ENCODE data around the gene ENTPD1. TPM values are rescaled to one million over a fixed set of nuclear protein-coding genes. Genes with fewer than 3 reads are reported as not detected.

ENTPD1 gene
- total and polyA plus RNA-seq, 3 experiments from 2014 or later = 3.3 to 7.1 (median 6.7) TPM

DNA sequence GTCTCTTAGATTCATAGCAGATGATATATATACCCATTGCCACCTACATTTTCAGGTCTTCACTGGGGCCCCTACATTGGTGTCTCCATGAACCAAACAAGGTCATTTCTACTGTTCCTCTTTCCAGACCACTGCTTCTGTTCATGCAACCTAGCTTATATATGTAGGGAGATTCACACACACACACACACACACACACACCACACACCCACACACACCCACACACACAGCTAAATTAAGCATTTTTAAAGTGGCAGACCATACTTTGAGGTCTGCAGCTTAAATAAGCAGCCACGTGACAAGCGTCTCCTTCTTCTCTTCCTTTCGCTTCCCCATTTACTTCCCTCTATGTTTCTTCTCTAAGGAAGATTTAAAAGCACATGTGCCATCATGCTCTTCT is 81.8 kb downstream of the ENTPD1 start:
- peak overlapping the region in 3 of 8 donors; percentile 11 to 55 (median 32) for H3K27ac Mint-ChIP-seq
- Histone ChIP-seq H3K4me1 (ENCODE audit: insufficient read depth, low read length) (peaks cover 11% of the 10 kb centered on the region), H3K9me3 (ENCODE audit: low read length) (no peaks in the 10 kb centered on the region), H3K36me3 (ENCODE audit: insufficient read depth, low read length) (no peaks in the 10 kb centered on the region), H3K27ac (ENCODE audit: low read depth, low read length) (no peak overlapping the region), H3K27me3 (ENCODE audit: insufficient read depth, low read length, poor library complexity, severe bottlenecking) (no peaks in the 10 kb centered on the region), H3K4me3 (ENCODE audit: low read length) (no peak overlapping the region)
- no peak for DNase-seq
- H3K4me1 Mint-ChIP-seq = peaks cover 26 to 44% (median 27%) of the 10 kb centered on the region in 3 donors
- no peaks in the 10 kb centered on the region for H3K36me3 Mint-ChIP-seq
- H3K27me3 Mint-ChIP-seq = no peaks in the 10 kb centered on the region
- ChIA-PET CTCF (interaction anchor here (12.0 kb wide), 1 partner anchor 144 kb away, joined by 149 read pairs; the partner anchor contains the start of gene TCTN3), POLR2A (no interaction called here)
- no peak overlapping the region for H3K4me3 Mint-ChIP-seq
- no peaks in the 10 kb centered on the region for H3K9me3 Mint-ChIP-seq

DNA sequence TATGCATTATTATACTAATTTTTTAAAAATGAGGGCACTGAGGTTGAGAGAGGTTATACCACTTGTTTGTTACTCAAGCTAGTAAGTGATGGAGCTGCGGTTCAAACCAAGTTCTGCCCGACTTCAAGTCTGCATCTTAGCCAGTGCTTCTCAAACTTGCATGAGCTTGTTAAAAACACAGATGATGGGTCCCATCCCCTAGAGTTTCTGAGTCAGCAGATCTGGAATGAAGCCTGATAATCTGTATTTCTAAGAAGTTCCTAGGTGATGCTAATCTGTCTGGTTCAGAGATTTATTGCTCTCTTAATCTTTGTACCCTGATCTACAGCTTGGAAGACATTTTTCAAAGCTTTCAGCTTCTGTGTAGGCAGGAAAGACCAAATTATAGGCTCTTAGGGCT is 84.2 kb downstream of the ENTPD1 start:
- Histone ChIP-seq H3K4me3 (ENCODE audit: low read length) (no peak overlapping the region), H3K9me3 (ENCODE audit: low read length) (no peaks in the 10 kb centered on the region), H3K27ac (ENCODE audit: low read depth, low read length) (no peak overlapping the region), H3K4me1 (ENCODE audit: insufficient read depth, low read length) (peaks cover 7% of the 10 kb centered on the region), H3K27me3 (ENCODE audit: insufficient read depth, low read length, poor library complexity, severe bottlenecking) (no peaks in the 10 kb centered on the region), H3K36me3 (ENCODE audit: insufficient read depth, low read length) (no peaks in the 10 kb centered on the region)
- H3K4me1 Mint-ChIP-seq = peaks cover 16 to 25% (median 17%) of the 10 kb centered on the region in 3 donors
- no peak for DNase-seq
- H3K4me3 Mint-ChIP-seq = no peak overlapping the region
- H3K36me3 Mint-ChIP-seq = no peaks in the 10 kb centered on the region
- H3K27ac Mint-ChIP-seq = peak overlapping the region in 2 of 8 donors; percentile 29 to 51
- ChIA-PET POLR2A (no interaction called here), CTCF (interaction anchor here (2.6 to 12.0 kb wide), 3 partner anchors 13 to 146 kb away, joined by 13 to 149 read pairs (median 16); partner anchors contain the start of gene TCTN3)
- H3K9me3 Mint-ChIP-seq = no peaks in the 10 kb centered on the region
- H3K27me3 Mint-ChIP-seq = peaks cover 2 to 10% of the 10 kb centered on the region in 2 donors

DNA sequence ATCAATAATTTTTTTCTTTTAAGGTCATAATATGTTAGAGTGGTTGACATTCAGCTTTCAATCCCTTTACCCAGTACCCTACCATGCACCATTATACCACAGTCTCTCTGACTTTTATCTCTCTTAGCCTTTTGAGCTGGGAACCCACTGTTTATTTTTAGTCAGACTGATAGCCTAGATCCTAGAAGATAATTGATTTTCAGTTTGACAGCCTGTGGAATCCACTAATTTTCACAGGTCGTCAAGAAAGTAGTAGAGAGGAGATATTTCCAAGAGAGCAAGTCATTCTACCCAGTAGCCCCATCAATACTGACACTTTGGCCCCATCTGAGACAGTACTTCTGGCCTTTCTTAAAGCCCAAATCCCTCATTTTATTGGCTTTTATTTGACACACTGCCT is 84.7 kb downstream of the ENTPD1 start:
- H3K4me1 Mint-ChIP-seq = peaks cover 14 to 20% (median 16%) of the 10 kb centered on the region in 3 donors
- peaks cover 2 to 10% of the 10 kb centered on the region in 2 donors for H3K27me3 Mint-ChIP-seq
- Histone ChIP-seq H3K36me3 (ENCODE audit: insufficient read depth, low read length) (no peaks in the 10 kb centered on the region), H3K4me3 (ENCODE audit: low read length) (no peak overlapping the region), H3K27ac (ENCODE audit: low read depth, low read length) (no peak overlapping the region), H3K9me3 (ENCODE audit: low read length) (no peaks in the 10 kb centered on the region), H3K4me1 (ENCODE audit: insufficient read depth, low read length) (peaks cover 7% of the 10 kb centered on the region), H3K27me3 (ENCODE audit: insufficient read depth, low read length, poor library complexity, severe bottlenecking) (no peaks in the 10 kb centered on the region)
- ChIA-PET CTCF (interaction anchor here (1.1 to 12.0 kb wide), 4 partner anchors 14 to 154 kb away, joined by 4 to 149 read pairs (median 14); partner anchors contain the start of gene TCTN3), POLR2A (interaction anchor here (1.4 kb wide), 1 partner anchor 8 kb away, joined by 4 read pairs; no protein-coding TSS in a partner anchor)
- DNase-seq = no peak
- H3K9me3 Mint-ChIP-seq = no peaks in the 10 kb centered on the region
- no peak overlapping the region for H3K4me3 Mint-ChIP-seq
- no peaks in the 10 kb centered on the region for H3K36me3 Mint-ChIP-seq
- peak overlapping the region in 2 of 8 donors; percentile 11 to 21 for H3K27ac Mint-ChIP-seq

DNA sequence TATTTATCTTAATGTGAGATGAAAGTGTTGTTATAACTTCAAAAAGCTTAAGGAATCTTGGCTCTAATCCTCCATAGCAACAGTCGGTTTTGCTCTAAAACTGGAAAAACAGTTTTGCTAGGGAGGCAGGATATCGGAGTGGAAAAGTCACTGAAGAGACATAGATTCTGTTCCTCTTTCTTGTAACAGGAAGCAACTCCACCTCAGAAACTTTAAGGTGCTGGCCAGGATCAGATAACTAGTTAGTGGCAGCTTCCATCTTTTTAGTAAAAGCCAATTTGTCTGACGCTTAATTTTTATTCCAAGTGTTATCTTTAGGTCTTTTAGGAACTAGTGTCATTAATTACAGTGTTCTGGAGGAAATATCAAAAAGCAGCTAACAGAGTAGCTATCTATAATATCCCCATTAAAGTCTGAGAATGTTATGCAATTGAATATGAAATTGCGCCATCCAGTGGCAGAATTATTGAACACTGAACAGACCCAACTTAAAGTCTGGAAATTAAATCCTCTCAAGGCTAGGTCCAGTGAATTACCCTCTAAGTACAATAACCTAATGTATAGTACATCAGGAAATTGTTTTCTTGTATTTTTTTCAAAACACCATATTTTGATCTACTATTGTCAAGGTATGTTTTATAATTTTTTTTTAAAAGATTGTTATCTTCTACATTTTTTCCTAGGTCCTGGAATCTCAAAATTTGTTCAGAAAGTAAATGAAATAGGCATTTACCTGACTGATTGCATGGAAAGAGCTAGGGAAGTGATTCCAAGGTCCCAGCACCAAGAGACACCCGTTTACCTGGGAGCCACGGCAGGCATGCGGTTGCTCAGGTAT is 85.9 kb downstream of the ENTPD1 start:
- H3K4me3 ChIP-seq (ENCODE audit: low read length) = no peak overlapping the region
- peak overlapping the region in 7 of 8 donors; percentile 34 to 86 (median 67) for H3K27ac Mint-ChIP-seq
- no peak overlapping the region for H3K27ac ChIP-seq (ENCODE audit: low read depth, low read length)
- no peaks in the 10 kb centered on the region for H3K9me3 ChIP-seq (ENCODE audit: low read length)
- peak in 4 of 5 donors; percentile 9 to 53 (median 36) for DNase-seq
- peak overlapping the region in 2 of 7 donors; percentile 8 to 22 for H3K4me3 Mint-ChIP-seq
- CTCF ChIA-PET = interaction anchor here (0.5 to 12.0 kb wide), 10 partner anchors 10 to 156 kb away, joined by 3 to 149 read pairs (median 4); partner anchors contain the start of gene TCTN3
- H3K4me1 Mint-ChIP-seq = peaks cover 14 to 16% (median 16%) of the 10 kb centered on the region in 3 donors
- no peaks in the 10 kb centered on the region for H3K27me3 ChIP-seq (ENCODE audit: insufficient read depth, low read length, poor library complexity, severe bottlenecking)
- no peaks in the 10 kb centered on the region for H3K36me3 ChIP-seq (ENCODE audit: insufficient read depth, low read length)
- no peaks in the 10 kb centered on the region for H3K36me3 Mint-ChIP-seq
- POLR2A ChIA-PET = interaction anchor here (0.6 to 1.4 kb wide), 3 partner anchors 9 to 148 kb away, joined by 4 to 5 read pairs (median 4); partner anchors contain the start of gene TCTN3
- H3K9me3 Mint-ChIP-seq = no peaks in the 10 kb centered on the region
- peaks cover 7% of the 10 kb centered on the region for H3K4me1 ChIP-seq (ENCODE audit: insufficient read depth, low read length)
- H3K27me3 Mint-ChIP-seq = peaks cover 2 to 10% of the 10 kb centered on the region in 2 donors

DNA sequence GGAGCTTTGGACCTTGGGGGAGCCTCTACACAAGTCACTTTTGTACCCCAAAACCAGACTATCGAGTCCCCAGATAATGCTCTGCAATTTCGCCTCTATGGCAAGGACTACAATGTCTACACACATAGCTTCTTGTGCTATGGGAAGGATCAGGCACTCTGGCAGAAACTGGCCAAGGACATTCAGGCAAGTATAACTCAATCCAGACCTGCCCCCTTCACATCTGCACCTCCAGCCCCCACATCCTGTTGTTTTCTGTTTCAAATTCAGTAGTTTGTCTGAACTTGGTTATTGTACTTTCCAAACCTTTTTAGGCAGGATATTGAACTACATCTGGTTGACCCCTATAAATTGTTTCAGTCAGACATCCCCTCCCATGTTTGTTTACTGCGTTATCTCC is 89.4 kb downstream of the ENTPD1 start:
- Histone ChIP-seq H3K4me1 (ENCODE audit: insufficient read depth, low read length) (peaks cover 7% of the 10 kb centered on the region), H3K27ac (ENCODE audit: low read depth, low read length) (no peak overlapping the region), H3K27me3 (ENCODE audit: insufficient read depth, low read length, poor library complexity, severe bottlenecking) (no peaks in the 10 kb centered on the region), H3K9me3 (ENCODE audit: low read length) (no peaks in the 10 kb centered on the region), H3K4me3 (ENCODE audit: low read length) (no peak overlapping the region), H3K36me3 (ENCODE audit: insufficient read depth, low read length) (no peaks in the 10 kb centered on the region)
- POLR2A ChIA-PET = interaction anchor here (0.7 to 1.2 kb wide), 2 partner anchors 152 to 811 kb away, joined by 4 to 6 read pairs; partner anchors contain the start of gene TCTN3
- CTCF ChIA-PET = interaction anchor here (12.0 kb wide), 1 partner anchor 152 kb away, joined by 149 read pairs; the partner anchor contains the start of gene TCTN3
- peaks cover 0 to 1% (median 0%) of the 10 kb centered on the region in 3 donors for H3K36me3 Mint-ChIP-seq
- no peak overlapping the region for H3K4me3 Mint-ChIP-seq
- H3K9me3 Mint-ChIP-seq = no peaks in the 10 kb centered on the region
- peaks cover 4 to 10% of the 10 kb centered on the region in 2 donors for H3K27me3 Mint-ChIP-seq
- DNase-seq = no peak
- no peak overlapping the region for H3K27ac Mint-ChIP-seq
- H3K4me1 Mint-ChIP-seq = peaks cover 6 to 9% (median 7%) of the 10 kb centered on the region in 3 donors

DNA sequence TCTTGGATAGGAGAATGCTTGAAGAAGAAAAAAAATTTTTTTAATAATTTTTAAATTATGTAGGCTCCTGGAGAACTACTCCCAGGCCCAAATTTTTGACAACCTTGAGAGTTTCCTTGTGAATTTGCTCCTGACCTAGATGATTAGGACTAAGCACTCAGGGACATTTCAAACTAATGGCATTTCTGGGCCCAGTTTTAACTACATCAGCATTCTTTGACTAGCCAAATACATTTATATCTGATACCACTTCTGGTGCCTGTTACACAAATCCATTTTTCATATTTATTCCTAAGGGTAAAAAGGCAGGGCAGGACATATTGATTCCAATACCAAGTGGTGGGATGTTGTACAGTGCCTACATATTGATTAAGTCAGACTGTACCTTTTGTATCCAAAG is 91.0 kb downstream of the ENTPD1 start:
- H3K27ac Mint-ChIP-seq = no peak overlapping the region
- no peak overlapping the region for H3K4me3 ChIP-seq (ENCODE audit: low read length)
- no peaks in the 10 kb centered on the region for H3K27me3 ChIP-seq (ENCODE audit: insufficient read depth, low read length, poor library complexity, severe bottlenecking)
- no peaks in the 10 kb centered on the region for H3K9me3 ChIP-seq (ENCODE audit: low read length)
- no peaks in the 10 kb centered on the region for H3K4me1 ChIP-seq (ENCODE audit: insufficient read depth, low read length)
- H3K9me3 Mint-ChIP-seq = no peaks in the 10 kb centered on the region
- H3K4me3 Mint-ChIP-seq = no peak overlapping the region
- DNase-seq = no peak
- no peak overlapping the region for H3K27ac ChIP-seq (ENCODE audit: low read depth, low read length)
- H3K36me3 ChIP-seq (ENCODE audit: insufficient read depth, low read length) = no peaks in the 10 kb centered on the region
- POLR2A ChIA-PET = no interaction called here
- H3K4me1 Mint-ChIP-seq = peaks cover 0 to under 1% (median 0%) of the 10 kb centered on the region in 3 donors
- peaks cover 6 to 10% of the 10 kb centered on the region in 2 donors for H3K27me3 Mint-ChIP-seq
- CTCF ChIA-PET = interaction anchor here (12.0 kb wide), 1 partner anchor 153 kb away, joined by 149 read pairs; the partner anchor contains the start of gene TCTN3
- H3K36me3 Mint-ChIP-seq = peaks cover 0 to 1% (median 0%) of the 10 kb centered on the region in 3 donors

DNA sequence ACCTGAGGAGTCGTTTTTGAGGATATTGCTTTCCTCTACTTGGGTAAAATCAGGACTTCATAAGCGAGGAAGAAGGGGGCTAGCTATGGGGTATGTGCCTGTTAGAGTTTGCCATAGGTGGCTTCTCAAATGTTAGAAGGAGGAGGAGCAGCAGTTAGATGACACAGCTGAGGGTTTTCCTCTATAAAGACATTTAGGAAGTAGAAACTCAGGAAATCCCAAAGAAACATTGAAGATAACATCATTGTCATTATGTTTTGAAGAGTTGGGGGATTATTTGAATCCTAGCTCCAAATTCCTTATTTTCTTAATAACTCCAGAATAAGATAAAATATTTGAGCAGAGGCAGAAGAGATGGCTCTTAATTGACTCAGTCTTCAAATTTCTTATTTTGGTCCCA is 92.9 kb downstream of the ENTPD1 start:
- Mint-ChIP-seq H3K4me1 (no peaks in the 10 kb centered on the region), H3K36me3 (peaks cover 0 to 1% (median 0%) of the 10 kb centered on the region in 3 donors), H3K27ac (no peak overlapping the region), H3K4me3 (no peak overlapping the region), H3K27me3 (peaks cover 6 to 7% of the 10 kb centered on the region in 2 donors), H3K9me3 (peaks cover 0 to 2% (median 0%) of the 10 kb centered on the region in 5 donors)
- Histone ChIP-seq H3K4me1 (ENCODE audit: insufficient read depth, low read length) (no peaks in the 10 kb centered on the region), H3K27me3 (ENCODE audit: insufficient read depth, low read length, poor library complexity, severe bottlenecking) (no peaks in the 10 kb centered on the region), H3K9me3 (ENCODE audit: low read length) (no peaks in the 10 kb centered on the region), H3K36me3 (ENCODE audit: insufficient read depth, low read length) (no peaks in the 10 kb centered on the region), H3K4me3 (ENCODE audit: low read length) (no peak overlapping the region), H3K27ac (ENCODE audit: low read depth, low read length) (no peak overlapping the region)
- ChIA-PET POLR2A (no interaction called here), CTCF (interaction anchor here (3.7 kb wide), 1 partner anchor 155 kb away, joined by 16 read pairs; the partner anchor contains the start of gene TCTN3)
- DNase-seq = no peak

Measured in CD8-positive, alpha-beta memory T cell (primary cell).